ENCODE data around the gene NWD2. TPM values are rescaled to one million over a fixed set of nuclear protein-coding genes. Genes with fewer than 3 reads are reported as not detected.

The NWD2 gene
- polyA plus RNA-seq, 2 of the 4 experiments (the other 2 are of a cell fraction) = not detected

GRCh38 chr4:37392521-37393255, 148.1 kb downstream of the NWD2 start:
- TF ChIP-seq, protein P1, sequence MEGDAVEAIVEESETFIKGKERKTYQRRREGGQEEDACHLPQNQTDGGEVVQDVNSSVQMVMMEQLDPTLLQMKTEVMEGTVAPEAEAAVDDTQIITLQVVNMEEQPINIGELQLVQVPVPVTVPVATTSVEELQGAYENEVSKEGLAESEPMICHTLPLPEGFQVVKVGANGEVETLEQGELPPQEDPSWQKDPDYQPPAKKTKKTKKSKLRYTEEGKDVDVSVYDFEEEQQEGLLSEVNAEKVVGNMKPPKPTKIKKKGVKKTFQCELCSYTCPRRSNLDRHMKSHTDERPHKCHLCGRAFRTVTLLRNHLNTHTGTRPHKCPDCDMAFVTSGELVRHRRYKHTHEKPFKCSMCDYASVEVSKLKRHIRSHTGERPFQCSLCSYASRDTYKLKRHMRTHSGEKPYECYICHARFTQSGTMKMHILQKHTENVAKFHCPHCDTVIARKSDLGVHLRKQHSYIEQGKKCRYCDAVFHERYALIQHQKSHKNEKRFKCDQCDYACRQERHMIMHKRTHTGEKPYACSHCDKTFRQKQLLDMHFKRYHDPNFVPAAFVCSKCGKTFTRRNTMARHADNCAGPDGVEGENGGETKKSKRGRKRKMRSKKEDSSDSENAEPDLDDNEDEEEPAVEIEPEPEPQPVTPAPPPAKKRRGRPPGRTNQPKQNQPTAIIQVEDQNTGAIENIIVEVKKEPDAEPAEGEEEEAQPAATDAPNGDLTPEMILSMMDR (IDR thresholded peaks at IDR 0.05) = no peak
- TF ChIP-seq PHF8 (IDR thresholded peaks at IDR 0.05; ENCODE audit: borderline replicate concordance, low read depth) (no peak), RFX5 (IDR thresholded peaks at IDR 0.05) (no peak), EHF (CRISPR knock-in tag; IDR thresholded peaks at IDR 0.05) (no peak), EP300 (IDR thresholded peaks at IDR 0.05) (no peak)
- ChIA-PET CTCF (interaction anchor here (0.9 kb wide), 1 partner anchor 113 kb away, joined by 3 read pairs; no protein-coding TSS in a partner anchor), POLR2A (no interaction called here)
- H3K4me1 ChIP-seq = no peaks in the 10 kb centered on the region
- 31% methylated on average over 9 of the region's 9 CpGs for whole genome bisulfite sequencing (ENCODE audit: missing lambda C conversion rate)
- FAIRE-seq (no peak), ATAC-seq (no peak; a peak in 1 of 6 replicates), DNase-seq (ENCODE audit: low read depth in 1 of 2, low spot score in 1 of 2) (no peak)
- H3K9me3 ChIP-seq = no peaks in the 10 kb centered on the region
- no peak overlapping the region for H3K27ac ChIP-seq
- no peak overlapping the region for H3K4me3 ChIP-seq
- H3K4me2 ChIP-seq = no peak overlapping the region

DNA sequence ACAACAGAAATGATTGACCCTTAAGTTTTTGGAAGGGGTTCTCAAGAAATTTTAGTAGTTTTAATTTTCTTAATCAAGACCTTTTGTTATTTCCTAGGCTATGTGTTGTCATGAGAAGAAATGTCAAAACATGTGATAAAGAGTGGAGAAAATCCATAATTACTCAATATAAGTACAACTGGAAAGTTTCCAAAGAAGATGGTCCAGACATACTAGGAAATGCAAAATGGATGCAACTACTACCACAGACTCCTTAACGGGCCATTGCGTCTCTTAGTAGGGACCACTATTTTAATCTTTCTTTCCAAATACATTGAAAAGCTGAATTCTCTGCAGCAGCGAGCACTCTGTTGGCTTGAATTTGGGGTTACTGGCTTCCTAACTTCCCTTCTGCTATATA, 148.8 kb downstream of the NWD2 start:
- Histone ChIP-seq H3K9me3 (no peaks in the 10 kb centered on the region), H3K4me1 (no peaks in the 10 kb centered on the region), H3K4me3 (no peak overlapping the region), H3K4me2 (no peak overlapping the region), H3K27ac (no peak overlapping the region)
- no peak for FAIRE-seq
- ChIA-PET POLR2A (no interaction called here), CTCF (no interaction called here)
- WGBS (ENCODE audit: missing lambda C conversion rate) = 74% methylated on average over 3 of the region's 3 CpGs
- DNase-seq (ENCODE audit: low read depth in 1 of 2, low spot score in 1 of 2) = no peak
- TF ChIP-seq CHD4 (IDR thresholded peaks at IDR 0.05; ENCODE audit: borderline replicate concordance) (no peak), TP53 (CRISPR knock-in tag; IDR thresholded peaks at IDR 0.05) (no peak)
- TF ChIP-seq, protein P2, sequence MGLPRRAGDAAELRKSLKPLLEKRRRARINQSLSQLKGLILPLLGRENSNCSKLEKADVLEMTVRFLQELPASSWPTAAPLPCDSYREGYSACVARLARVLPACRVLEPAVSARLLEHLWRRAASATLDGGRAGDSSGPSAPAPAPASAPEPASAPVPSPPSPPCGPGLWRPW (IDR thresholded peaks at IDR 0.05) = no peak
- TF ChIP-seq, protein P3, sequence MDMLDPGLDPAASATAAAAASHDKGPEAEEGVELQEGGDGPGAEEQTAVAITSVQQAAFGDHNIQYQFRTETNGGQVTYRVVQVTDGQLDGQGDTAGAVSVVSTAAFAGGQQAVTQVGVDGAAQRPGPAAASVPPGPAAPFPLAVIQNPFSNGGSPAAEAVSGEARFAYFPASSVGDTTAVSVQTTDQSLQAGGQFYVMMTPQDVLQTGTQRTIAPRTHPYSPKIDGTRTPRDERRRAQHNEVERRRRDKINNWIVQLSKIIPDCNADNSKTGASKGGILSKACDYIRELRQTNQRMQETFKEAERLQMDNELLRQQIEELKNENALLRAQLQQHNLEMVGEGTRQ (IDR thresholded peaks at IDR 0.05) = no peak
- no peak for ATAC-seq

DNA sequence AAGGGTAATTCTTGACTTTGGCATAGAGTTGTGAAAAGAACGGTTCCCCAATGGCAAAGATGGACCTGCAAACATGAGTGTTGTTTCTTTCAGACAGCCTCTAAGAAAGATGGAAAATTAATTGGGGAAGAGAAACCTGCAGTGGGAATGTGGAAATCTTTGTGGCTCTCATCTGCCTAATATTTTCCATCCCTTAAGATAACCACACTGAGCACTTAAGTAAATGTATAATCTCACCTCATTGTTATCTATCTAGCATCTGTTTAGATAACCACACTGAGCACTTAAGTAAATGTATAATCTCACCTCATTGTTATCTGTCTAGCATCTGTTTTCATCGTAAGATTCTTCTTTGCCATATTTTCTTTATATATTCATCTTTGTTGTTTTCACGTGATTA, 149.3 kb downstream of the NWD2 start:
- no peak for FAIRE-seq
- POLR2A ChIA-PET = no interaction called here
- no peak for DNase-seq (ENCODE audit: low read depth in 1 of 2, low spot score in 1 of 2)
- no peak for ATAC-seq
- H3K9me3 ChIP-seq = no peaks in the 10 kb centered on the region
- no peak overlapping the region for H3K4me2 ChIP-seq
- TF ChIP-seq NFE2L2 (conservative IDR thresholded peaks at IDR 0.05; ENCODE audit: low read length) = no peak
- TF ChIP-seq KDM1A (IDR thresholded peaks at IDR 0.05; ENCODE audit: low read depth) = no peak
- TF ChIP-seq JUN (IDR thresholded peaks at IDR 0.05) = no peak
- TF ChIP-seq MAX (IDR thresholded peaks at IDR 0.05) = no peak
- TF ChIP-seq MAZ (IDR thresholded peaks at IDR 0.05; ENCODE audit: borderline replicate concordance, low read depth, low read length) = no peak
- TF ChIP-seq MYC (IDR thresholded peaks at IDR 0.05; ENCODE audit: borderline replicate concordance, low read length) = no peak
- no peak for TF ChIP-seq MAFK (IDR thresholded peaks at IDR 0.05; ENCODE audit: partially characterized antibody)
- TF ChIP-seq FOXS1 (CRISPR knock-in tag; IDR thresholded peaks at IDR 0.05) = no peak
- TF ChIP-seq CBX2 (IDR thresholded peaks at IDR 0.05; ENCODE audit: borderline replicate concordance, low read depth) = no peak
- no peak for TF ChIP-seq POLR2A (IDR thresholded peaks at IDR 0.05; ENCODE audit: low read length)
- TF ChIP-seq RFX5 (IDR thresholded peaks at IDR 0.05) = no peak
- no peak for TF ChIP-seq HDAC2 (IDR thresholded peaks at IDR 0.05)
- no peaks in the 10 kb centered on the region for H3K4me1 ChIP-seq
- 38% methylated on average over 3 of the region's 3 CpGs for WGBS (ENCODE audit: missing lambda C conversion rate)
- no peak overlapping the region for H3K4me3 ChIP-seq
- no peak overlapping the region for H3K27ac ChIP-seq
- CTCF ChIA-PET = no interaction called here

All from A549 (cell line).